Stimulated activated naive CD8-positive, alpha-beta T cell treated with anti-CD3 and anti-CD28 coated beads, Interleukin-15, amount 100 ng/mL, for 72 hours (primary cell): ENCODE data around the gene SHMT2.

Source experiments
- ATAC-seq: fragments of 150-1000 bp; cut with Tn5 transposase; 2 replicates; pipeline ENCODE4 v1.10.0; 2021; ENCODE audit warnings: mild to moderate bottlenecking, moderate library complexity
- DNase-seq, 2 donors: peaks; one replicate each; pipeline ENCODE4 v3.0.0; 2021 to 2022
- H3K27ac Mint-ChIP-seq, 2 donors: one replicate each; pipeline ENCODE4 v1.8.0; 2022; ENCODE audit warnings: mild to moderate bottlenecking in 2 of 2, mixed read lengths in 2 of 2, moderate library complexity in 2 of 2
- H3K27me3 Mint-ChIP-seq: one replicate; pipeline ENCODE4 v1.8.0; 2022; ENCODE audit warnings: mixed read lengths
- H3K4me1 Mint-ChIP-seq: one replicate; pipeline ENCODE4 v1.8.0; 2022; ENCODE audit warnings: mild to moderate bottlenecking, mixed read lengths
- H3K4me3 Mint-ChIP-seq, 2 donors: one replicate each; pipeline ENCODE4 v1.8.0; 2022; ENCODE audit warnings: mild to moderate bottlenecking in 2 of 2, mixed read lengths in 2 of 2, moderate library complexity in 1 of 2
- H3K9me3 Mint-ChIP-seq, 2 donors: one replicate each; pipeline ENCODE4 v1.8.0; 2022; ENCODE audit warnings: mixed read lengths in 2 of 2

SHMT2 gene

DNA sequence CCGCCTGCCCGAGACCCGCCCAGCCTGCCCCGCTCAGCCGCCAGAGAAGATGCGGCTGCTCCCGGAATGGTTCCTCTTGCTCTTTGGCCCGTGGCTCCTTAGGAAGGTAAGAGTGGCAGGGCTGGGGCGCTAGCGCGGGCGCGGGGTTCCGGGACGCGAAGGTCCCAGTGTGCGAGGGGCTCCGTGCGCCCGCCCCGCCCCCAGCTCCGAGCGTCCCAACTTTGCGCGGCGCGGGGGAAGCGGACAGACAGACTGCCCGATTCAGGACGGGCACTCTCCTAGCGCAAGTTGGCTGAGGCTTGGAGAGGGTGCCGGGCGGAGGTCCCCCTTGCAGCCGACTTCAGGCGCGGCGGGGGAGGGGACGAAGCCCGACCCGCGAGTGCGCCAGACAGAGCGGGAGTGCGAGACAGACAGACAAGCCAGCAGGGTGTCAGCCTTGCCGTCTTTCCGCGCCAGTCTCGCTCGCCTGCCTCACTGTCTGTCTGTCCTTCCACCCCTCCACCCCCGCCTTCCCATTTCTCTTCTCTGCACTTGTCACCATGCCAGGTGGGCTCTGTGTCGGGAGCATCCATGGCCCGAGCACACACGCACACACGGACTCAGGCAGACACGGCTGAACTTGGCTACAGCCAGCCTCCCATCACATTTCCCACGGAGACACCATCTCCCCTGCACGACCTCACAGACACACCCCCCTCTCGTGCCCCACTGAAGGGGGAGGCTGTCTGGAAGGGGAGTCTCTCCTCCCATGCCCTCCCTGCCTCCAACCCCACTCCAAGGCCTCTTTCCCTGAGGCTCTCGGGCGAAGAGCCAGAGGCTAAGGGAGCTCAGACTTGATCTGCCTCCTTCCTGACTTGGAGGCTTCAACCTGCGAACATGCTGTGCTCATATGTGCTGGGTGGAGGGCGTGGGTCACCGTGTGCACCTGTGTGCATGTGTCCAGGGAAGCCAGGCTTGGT is 12.3 kb upstream of the SHMT2 start:
- no peak for DNase-seq
- H3K9me3 Mint-ChIP-seq, result no peaks in the 10 kb centered on the region
- H3K4me3 Mint-ChIP-seq, result peak overlapping the region; percentile 73 to 74
- H3K27ac Mint-ChIP-seq, result no peak overlapping the region
- ATAC-seq, result no peak
- H3K4me1 Mint-ChIP-seq, result peaks cover 70% of the 10 kb centered on the region
- peaks cover 87% of the 10 kb centered on the region for H3K27me3 Mint-ChIP-seq

- DNase-seq (no peak), ATAC-seq (no peak)
- peaks cover 78% of the 10 kb centered on the region for H3K4me1 Mint-ChIP-seq
- H3K27ac Mint-ChIP-seq, result no peak overlapping the region
- H3K9me3 Mint-ChIP-seq, result no peaks in the 10 kb centered on the region
- H3K27me3 Mint-ChIP-seq, result peaks cover 94% of the 10 kb centered on the region
- peak overlapping the region in 1 of 2 donors; percentile 18 for H3K4me3 Mint-ChIP-seq
Observed at GRCh38 chr12:57218030-57218853, 11.3 kb upstream of the SHMT2 start.

DNA sequence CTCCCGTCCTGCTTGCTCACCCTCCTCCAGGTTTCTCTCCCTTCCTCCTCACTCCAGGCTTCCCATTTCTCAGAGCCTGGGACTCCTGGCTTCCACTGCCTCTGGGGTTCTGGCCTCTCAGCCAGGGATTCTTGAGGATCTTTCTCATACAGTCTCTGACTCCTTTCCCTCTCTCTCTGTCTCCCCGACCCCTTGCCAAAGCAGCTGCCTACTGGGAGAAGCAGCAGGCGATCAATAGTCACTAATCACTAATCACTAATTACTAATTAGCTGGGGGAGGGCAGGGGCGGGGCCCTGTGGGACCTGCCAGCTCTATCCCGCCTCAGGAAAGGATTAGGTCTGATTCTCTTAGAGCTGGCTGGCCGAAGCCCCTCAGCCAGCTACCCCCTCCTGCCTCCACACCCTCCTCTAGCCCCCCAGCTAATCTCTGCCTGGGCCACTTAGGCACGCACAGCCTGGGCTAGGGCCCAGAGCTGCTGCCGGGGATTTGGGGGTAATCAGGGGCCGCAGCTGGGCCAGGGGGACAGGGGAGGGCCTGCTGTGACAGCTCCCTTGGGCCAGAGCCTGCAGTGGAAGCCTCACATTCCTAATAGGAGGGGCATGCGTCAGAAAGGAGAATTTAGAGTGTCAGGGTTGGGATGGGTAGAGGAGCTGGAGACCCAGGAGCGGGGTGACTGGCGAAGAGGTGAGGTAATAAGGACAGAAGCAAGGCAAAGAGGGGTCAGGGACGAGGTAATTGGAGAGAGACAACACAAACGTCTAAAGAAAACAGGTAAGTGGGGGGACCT is 10.1 kb upstream of the SHMT2 start:
- DNase-seq (no peak), ATAC-seq (no peak)
- Mint-ChIP-seq H3K4me1 (peaks cover 78% of the 10 kb centered on the region), H3K9me3 (no peaks in the 10 kb centered on the region), H3K27me3 (peaks cover 94% of the 10 kb centered on the region), H3K4me3 (no peak overlapping the region), H3K27ac (no peak overlapping the region)

DNA sequence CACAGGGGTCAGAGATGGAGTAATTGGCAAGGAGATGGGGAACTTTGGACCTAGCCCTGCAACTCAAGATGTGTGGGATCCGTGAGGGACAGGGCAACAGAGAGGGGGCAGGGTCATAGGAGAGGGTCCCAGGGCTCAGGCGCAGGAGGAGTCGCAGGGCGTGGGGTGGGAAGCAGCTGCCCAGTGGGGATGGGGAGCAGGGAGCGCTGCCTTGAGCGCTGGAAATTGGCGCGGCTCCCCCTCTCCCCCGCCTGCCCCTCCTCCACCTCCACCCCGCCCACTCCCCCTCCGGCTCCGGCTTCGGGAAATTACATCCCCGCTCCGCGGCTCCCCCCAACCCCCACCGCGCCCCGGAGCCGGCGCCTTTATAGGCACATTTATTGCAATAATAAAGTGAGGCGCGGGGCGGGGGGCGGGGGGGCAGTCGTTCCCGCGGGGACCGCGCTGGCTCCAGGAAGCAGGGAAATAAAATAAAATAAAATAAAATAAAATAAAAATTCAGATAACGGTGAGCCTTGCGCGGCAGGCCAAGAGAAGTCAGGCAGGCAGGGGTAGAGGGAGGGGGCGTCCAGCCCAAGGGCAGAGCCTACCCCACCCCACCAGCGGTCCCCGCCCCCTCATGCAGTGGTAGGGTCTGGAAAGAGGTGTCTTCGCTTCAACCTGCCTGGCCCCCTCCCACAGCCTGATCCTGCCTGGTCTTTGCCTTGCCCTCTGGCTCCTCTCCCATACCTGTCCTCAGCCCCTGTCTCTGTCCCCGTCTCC is 9.3 kb upstream of the SHMT2 start:
- peaks cover 94% of the 10 kb centered on the region for H3K27me3 Mint-ChIP-seq

GRCh38 chr12:57220770-57221168 is 8.7 kb upstream of the SHMT2 start:
- peaks cover 94% of the 10 kb centered on the region for H3K27me3 Mint-ChIP-seq
- DNase-seq (no peak), ATAC-seq (no peak)
- no peak overlapping the region for H3K4me3 Mint-ChIP-seq
- H3K4me1 Mint-ChIP-seq, result peaks cover 78% of the 10 kb centered on the region
- no peaks in the 10 kb centered on the region for H3K9me3 Mint-ChIP-seq
- H3K27ac Mint-ChIP-seq, result no peak overlapping the region

More for the DNA sequence above, 9.3 kb upstream of the SHMT2 start:
- H3K4me3 Mint-ChIP-seq, result no peak overlapping the region
- H3K27ac Mint-ChIP-seq, result no peak overlapping the region
- no peak for ATAC-seq
- H3K4me1 Mint-ChIP-seq, result peaks cover 78% of the 10 kb centered on the region
- H3K9me3 Mint-ChIP-seq, result no peaks in the 10 kb centered on the region
- DNase-seq, result no peak

DNA sequence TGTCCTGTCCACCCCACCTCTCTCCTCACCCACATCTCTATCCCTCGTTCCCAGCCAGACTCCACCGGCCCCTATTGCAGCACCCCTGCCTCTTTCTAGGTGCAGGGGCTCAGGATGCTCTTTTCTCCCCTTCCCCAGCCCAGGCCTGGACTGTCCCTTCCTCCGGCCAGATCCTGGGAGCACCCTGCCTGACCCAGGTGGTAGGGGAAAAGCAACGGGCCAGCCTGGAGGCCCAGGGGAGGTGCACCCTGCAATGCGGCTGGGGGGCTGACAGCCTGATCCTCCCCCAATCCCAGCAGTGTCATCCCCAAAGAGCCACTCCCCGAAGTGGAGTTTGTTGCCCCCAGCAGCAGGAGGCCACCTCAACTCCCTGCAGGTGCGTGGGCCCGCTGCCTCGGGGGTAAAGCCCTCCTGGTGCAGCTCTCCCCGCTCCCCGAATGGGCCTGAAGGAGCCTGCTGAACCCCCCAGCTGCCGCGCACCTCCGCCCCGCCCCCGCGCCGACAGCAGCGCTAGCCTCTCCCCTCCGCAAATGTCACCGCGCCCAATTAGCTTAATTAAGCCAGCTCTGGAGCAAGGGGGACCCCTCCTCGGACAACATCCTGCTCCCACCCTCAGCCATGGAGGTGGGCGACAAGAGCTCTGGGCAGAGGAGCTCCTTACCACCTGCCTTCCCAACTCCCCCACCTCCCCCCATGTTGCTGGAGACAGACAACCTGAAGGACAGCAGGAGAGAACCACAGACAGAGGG is 8.2 kb upstream of the SHMT2 start:
- Mint-ChIP-seq H3K27me3 (peaks cover 95% of the 10 kb centered on the region), H3K27ac (peak overlapping the region in 1 of 2 donors; percentile 51), H3K4me3 (peak overlapping the region in 1 of 2 donors; percentile 41), H3K9me3 (no peaks in the 10 kb centered on the region), H3K4me1 (peaks cover 79% of the 10 kb centered on the region)
- DNase-seq (no peak), ATAC-seq (no peak)

GRCh38 chr12:57222286-57223190 is 7.0 kb upstream of the SHMT2 start:
- DNase-seq, result no peak
- Mint-ChIP-seq H3K4me1 (peaks cover 85% of the 10 kb centered on the region), H3K27ac (no peak overlapping the region), H3K4me3 (no peak overlapping the region), H3K9me3 (no peaks in the 10 kb centered on the region), H3K27me3 (peaks cover 100% of the 10 kb centered on the region)
- ATAC-seq, result peak; percentile 12

- peak; percentile 44 to 47 for DNase-seq
- H3K27me3 Mint-ChIP-seq, result peaks cover 96% of the 10 kb centered on the region
- H3K4me1 Mint-ChIP-seq, result peaks cover 85% of the 10 kb centered on the region
- no peaks in the 10 kb centered on the region for H3K9me3 Mint-ChIP-seq
- peak; percentile 69 for ATAC-seq
- H3K27ac Mint-ChIP-seq, result peak overlapping the region in 1 of 2 donors; percentile 1
- H3K4me3 Mint-ChIP-seq, result peak overlapping the region in 1 of 2 donors; percentile 34
Observed at GRCh38 chr12:57223191-57224165, 6.0 kb upstream of the SHMT2 start.

GRCh38 chr12:57224278-57224972 is 5.1 kb upstream of the SHMT2 start:
- no peaks in the 10 kb centered on the region for H3K9me3 Mint-ChIP-seq
- no peak for DNase-seq
- peak overlapping the region in 1 of 2 donors; percentile 71 for H3K4me3 Mint-ChIP-seq
- ATAC-seq, result peak; percentile 18
- H3K27me3 Mint-ChIP-seq, result peaks cover 86% of the 10 kb centered on the region
- H3K27ac Mint-ChIP-seq, result no peak overlapping the region
- H3K4me1 Mint-ChIP-seq, result peaks cover 94% of the 10 kb centered on the region

DNA sequence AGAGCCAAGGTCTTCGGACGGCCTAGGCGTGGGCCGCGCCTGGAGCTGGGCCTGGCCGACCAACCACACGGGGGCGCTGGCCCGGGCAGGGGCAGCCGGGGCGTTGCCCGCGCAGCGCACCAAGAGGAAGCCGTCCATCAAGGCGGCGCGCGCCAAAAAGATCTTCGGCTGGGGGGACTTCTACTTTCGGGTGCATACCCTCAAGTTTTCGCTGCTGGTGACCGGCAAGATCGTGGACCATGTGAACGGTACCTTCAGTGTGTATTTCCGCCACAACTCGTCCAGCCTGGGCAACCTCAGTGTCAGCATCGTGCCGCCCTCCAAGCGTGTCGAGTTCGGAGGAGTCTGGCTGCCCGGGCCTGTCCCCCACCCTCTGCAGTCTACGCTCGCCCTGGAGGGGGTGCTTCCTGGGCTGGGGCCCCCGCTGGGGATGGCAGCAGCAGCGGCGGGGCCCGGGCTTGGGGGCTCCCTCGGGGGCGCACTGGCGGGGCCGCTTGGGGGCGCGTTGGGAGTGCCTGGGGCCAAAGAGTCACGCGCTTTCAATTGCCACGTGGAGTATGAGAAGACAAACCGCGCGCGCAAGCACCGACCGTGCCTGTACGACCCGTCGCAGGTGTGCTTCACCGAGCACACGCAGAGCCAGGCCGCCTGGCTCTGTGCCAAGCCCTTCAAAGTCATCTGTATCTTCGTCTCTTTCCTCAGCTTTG is 4.4 kb upstream of the SHMT2 start:
- no peaks in the 10 kb centered on the region for H3K9me3 Mint-ChIP-seq
- H3K4me1 Mint-ChIP-seq, result peaks cover 95% of the 10 kb centered on the region
- ATAC-seq, result peak; percentile 74
- peak; percentile 74 to 77 for DNase-seq
- peaks cover 79% of the 10 kb centered on the region for H3K27me3 Mint-ChIP-seq
- peak overlapping the region; percentile 77 to 78 for H3K4me3 Mint-ChIP-seq
- no peak overlapping the region for H3K27ac Mint-ChIP-seq

DNA sequence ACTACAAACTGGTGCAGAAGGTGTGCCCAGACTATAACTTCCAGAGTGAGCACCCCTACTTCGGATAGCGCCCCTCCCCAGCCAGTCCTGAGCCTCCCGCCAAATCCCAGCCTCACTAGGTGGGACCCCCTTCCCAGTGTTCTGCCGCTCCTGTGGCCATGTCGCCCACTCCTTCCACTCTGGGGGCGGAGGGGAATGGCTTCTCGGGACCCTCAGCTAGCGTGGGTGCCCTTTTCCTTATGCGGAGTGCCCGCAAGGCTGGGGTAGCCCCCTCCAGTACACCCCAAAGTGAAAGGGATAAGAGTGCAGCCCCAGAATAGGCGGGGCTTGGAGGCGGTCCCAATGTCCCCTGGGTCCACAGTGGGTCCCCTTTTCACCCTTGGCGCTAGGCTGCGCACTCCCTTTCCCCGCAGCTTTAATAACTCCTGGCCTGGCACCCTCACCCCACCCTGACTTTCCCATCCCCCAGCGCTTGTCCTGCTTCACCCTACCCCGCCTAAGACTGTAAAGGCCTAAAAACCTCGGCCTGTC is 3.8 kb upstream of the SHMT2 start:
- H3K9me3 Mint-ChIP-seq, result no peaks in the 10 kb centered on the region
- H3K4me1 Mint-ChIP-seq, result peaks cover 97% of the 10 kb centered on the region
- DNase-seq (no peak), ATAC-seq (no peak)
- H3K27me3 Mint-ChIP-seq, result peaks cover 73% of the 10 kb centered on the region
- peak overlapping the region in 1 of 2 donors; percentile 13 for H3K27ac Mint-ChIP-seq
- H3K4me3 Mint-ChIP-seq, result peak overlapping the region; percentile 77 to 78
